H54 (cell line): ENCODE measurements around the gene POLR2F.

Source experiments
- DNase-seq: peaks from one replicate; pipeline ENCODE4 v3.0.0; 2011; ENCODE audit warnings: low spot score, mixed read lengths; ENCODE audit not compliant: insufficient read length
- FAIRE-seq: peaks from 3 replicates; lab custom pipeline; 2011; peaks lifted over from hg19 to GRCh38; lab: Jason Lieb, UNC
- POLR2A ChIP-seq: IDR thresholded peaks from 2 replicates; pipeline ENCODE4 v1.6.1; 2011; ENCODE audit warnings: low read depth, mild to moderate bottlenecking, low read length

The POLR2F gene

GRCh38 chr22:37917874-37918548, 35.5 kb upstream of the POLR2F start:
- no peak for FAIRE-seq
- TF ChIP-seq POLR2A: no peak
- no peak for DNase-seq

DNA sequence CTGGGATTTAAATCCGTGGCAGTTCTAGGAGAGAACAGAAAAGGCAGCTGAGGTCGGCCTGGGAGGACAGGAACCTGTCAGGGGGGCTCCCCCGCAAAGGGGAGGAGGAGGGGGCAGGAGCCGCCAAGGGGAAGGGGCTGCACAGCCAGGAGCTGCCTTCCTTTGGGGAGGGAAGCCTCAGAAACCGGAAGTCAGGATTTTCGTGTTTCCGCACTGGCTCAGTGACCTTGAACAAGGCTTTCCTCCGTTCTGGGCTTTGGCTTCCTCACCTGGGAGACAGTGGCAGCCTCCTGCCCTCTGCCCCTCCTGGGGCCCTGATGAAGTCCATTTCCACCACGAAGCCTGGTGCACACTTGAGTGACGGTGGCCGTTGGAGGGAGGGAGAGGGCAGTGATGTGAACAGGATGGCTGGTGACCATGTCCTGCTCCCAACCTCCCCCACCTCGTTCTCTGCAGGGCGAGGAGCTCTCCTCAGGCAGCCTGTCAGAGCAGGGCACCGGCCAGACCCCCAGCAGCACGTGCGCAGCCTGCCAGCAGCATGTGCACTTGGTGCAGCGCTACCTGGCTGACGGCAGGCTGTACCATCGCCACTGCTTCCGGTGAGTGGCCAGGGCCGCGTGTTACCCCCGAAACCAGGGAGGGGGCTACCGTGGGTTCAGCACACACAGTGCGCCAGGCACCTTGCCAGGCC, 34.8 kb upstream of the POLR2F start:
- DNase-seq (no peak), FAIRE-seq (no peak)
- TF ChIP-seq POLR2A: no peak

GRCh38 chr22:37920126-37920525, 33.4 kb upstream of the POLR2F start:
- TF ChIP-seq POLR2A: no peak
- FAIRE-seq (no peak), DNase-seq (no peak)

DNA sequence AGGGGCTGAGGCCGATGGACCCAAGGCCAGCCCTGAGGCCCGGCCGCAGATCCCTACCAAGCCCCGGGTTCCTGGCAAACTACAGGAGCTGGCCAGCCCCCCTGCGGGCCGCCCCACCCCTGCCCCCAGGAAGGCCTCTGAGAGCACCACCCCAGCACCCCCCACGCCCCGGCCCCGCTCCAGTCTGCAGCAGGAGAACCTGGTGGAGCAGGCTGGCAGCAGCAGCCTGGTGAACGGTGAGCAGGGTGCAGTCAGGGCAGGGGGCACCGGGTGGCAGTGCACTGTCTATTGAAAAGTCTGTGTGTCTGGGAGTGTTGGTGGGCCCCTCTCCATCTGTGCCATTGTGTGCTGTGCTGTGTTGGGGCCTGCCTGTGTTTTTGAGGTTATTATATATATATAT, 31.3 kb upstream of the POLR2F start:
- TF ChIP-seq POLR2A: no peak
- FAIRE-seq: no peak
- DNase-seq: no peak

DNA sequence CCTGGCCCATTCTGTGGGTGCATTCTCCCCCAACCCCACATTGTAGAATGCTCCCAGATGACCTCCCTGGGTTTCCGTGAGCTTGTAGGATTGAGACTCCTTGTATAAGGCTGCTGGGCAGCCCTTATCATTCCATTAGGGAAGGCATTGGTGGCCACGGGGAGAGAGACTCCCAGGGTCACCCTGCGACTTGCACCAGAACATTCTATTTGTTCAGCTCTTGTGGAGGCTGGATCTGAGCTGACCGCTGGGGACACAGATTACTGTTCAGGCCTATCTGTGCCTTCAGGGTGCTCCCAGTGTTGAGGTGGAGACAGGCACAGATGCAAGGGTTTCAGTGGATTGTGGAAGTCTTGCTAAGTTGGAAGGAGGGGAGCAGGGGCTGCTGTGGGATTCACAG, 29.6 kb upstream of the POLR2F start:
- DNase-seq (no peak), FAIRE-seq (no peak)
- TF ChIP-seq POLR2A: no peak

DNA sequence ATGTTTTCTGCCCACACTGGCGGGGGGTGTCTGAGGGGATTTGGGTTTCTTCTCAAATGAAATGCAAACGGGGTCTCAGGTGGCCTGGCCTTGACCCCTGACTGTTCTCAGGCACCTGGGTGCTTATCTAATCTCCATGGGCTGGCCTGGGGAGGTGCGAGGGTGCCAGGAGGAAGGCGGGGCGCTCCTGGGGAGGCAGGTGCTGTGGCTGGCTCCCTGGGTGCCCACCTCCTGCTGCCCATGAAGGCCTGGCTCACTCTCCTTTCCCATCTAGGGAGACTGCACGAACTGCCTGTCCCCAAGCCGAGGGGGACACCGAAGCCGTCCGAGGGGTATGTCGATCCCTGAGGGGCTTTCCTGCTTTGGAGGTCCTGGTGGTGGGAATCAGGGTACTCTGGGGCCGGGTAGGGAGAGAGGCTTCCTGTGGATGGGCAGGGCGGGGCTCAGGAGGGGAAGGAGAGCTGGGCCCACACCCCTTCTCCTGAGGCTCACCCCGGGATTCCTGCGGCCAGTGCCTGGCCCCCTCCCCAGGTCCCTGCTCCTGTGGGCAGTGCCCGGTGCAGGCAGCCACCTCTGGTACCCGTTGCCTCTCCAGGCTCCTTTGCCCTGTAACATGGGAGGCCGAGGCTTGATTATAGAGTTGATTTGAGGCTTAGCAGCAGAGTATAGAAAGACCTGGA, 29.0 kb upstream of the POLR2F start:
- no peak for FAIRE-seq
- no peak for DNase-seq
- TF ChIP-seq POLR2A: no peak

DNA sequence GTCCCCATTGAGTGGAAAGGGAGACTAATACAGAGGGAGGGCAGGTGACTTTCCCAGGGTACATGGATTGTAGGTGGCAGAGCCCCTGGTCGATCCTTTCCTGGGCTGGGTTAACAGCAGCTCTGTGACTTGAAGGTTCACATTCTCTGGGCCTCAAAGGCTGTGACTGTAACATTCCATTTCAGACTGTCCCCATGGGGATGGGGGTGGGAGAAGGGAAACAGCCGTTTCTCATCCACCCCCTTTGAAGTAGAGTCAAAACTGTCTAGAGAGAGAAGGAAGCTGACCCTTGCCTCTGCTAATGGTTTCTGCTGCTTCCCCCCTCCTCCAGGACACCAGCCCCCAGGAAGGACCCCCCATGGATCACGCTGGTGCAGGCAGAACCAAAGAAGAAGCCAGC, 28.2 kb upstream of the POLR2F start:
- TF ChIP-seq POLR2A: no peak
- DNase-seq: no peak
- no peak for FAIRE-seq

- TF ChIP-seq POLR2A: no peak
- FAIRE-seq (no peak), DNase-seq (no peak)
These were observed 27.7 kb upstream of the POLR2F start for GRCh38 chr22:37925767-37926166.

DNA sequence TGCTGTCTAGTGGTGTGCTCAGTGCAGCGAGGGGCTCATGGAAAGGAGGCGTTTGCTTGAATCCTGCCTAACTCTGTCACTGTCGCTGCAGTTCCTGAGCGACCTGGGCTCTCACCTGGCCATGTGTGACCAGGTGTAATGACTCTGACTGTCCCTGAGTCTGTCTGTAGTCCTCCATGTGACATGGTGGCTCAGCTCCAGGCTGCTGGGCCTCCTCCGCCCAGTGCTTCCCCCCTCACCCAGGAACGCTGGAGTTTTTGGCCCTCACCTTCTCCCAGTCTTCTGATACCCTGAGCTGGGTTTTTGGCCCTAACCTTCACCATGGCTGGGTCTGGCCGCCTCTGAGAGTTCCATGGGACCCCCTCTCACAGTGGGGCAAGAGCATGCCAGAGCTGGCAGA, 27.1 kb upstream of the POLR2F start:
- FAIRE-seq (no peak), DNase-seq (no peak)
- no peak for TF ChIP-seq POLR2A

- TF ChIP-seq POLR2A: no peak
- no peak for FAIRE-seq
- no peak for DNase-seq
These were observed 26.5 kb upstream of the POLR2F start for GRCh38 chr22:37926771-37927636.

GRCh38 chr22:37927637-37927936, 25.9 kb upstream of the POLR2F start:
- TF ChIP-seq POLR2A: no peak
- no peak for FAIRE-seq
- no peak for DNase-seq

GRCh38 chr22:37929390-37929789, 24.1 kb upstream of the POLR2F start:
- DNase-seq (no peak), FAIRE-seq (no peak)
- no peak for TF ChIP-seq POLR2A

GRCh38 chr22:37930270-37930951, 23.1 kb upstream of the POLR2F start:
- FAIRE-seq (no peak), DNase-seq (no peak)
- TF ChIP-seq POLR2A: no peak
